Esophagus muscularis mucosa (tissue), 4 donors: ENCODE measurements around the gene MRGPRX4. TPM values are rescaled to one million over a fixed set of nuclear protein-coding genes. Genes with fewer than 3 reads are reported as not detected.

Experiments used
- DNase-seq: peaks from one replicate; pipeline ENCODE4 v3.0.0-alpha.2; 2017; ENCODE audit errors: extremely low spot score
- H3K27ac ChIP-seq, 4 donors: fragments of 200-600 bp; sonication (generic); replicated peaks in 1 of 4; 1 replicate in 3 of 4; 2 replicates in 1 of 4; pipeline ENCODE4 v1.5.1; 2016 to 2019; ENCODE audit warnings: mild to moderate bottlenecking in 1 of 4
- H3K27me3 ChIP-seq, 4 donors: fragments of 200-600 bp; sonication (generic); one replicate each; pipeline versions ENCODE4 v1.5.1 to v1.6.0; 2016 to 2019
- H3K36me3 ChIP-seq, 4 donors: fragments of 200-600 bp; sonication (generic); one replicate each; pipeline ENCODE4 v1.5.1; 2016 to 2019
- H3K4me1 ChIP-seq, 4 donors: fragments of 200-600 bp; sonication (generic); one replicate each; pipeline ENCODE4 v1.5.1; 2016 to 2019
- H3K4me3 ChIP-seq, 4 donors: fragments of 200-600 bp; sonication (generic); 1 replicate in 2 of 4; 2 replicates in 2 of 4; pipeline ENCODE4 v1.5.1; 2016 to 2019; ENCODE audit warnings: mild to moderate bottlenecking in 4 of 4, moderate library complexity in 1 of 4
- H3K9me3 ChIP-seq, 4 donors: fragments of 200-600 bp; sonication (generic); 1 replicate in 3 of 4; 2 replicates in 1 of 4; pipeline ENCODE4 v1.5.1; 2016 to 2019
- EP300 ChIP-seq: sonication (generic); formaldehyde crosslinking; IDR thresholded peaks from one replicate; pipeline ENCODE4 v1.6.1; 2017; ENCODE audit warnings: antibody characterized with exemption
- POLR2A ChIP-seq: fragments of 450-650 bp; IDR thresholded peaks from one replicate; pipeline ENCODE4 v1.6.1; 2017; ENCODE audit warnings: antibody characterized with exemption, moderate library complexity, mild to moderate bottlenecking, low read depth
- POLR2AphosphoS5 ChIP-seq, 2 donors: sonication (generic); formaldehyde crosslinking; IDR thresholded peaks; one replicate each; pipeline ENCODE4 v1.6.1; 2017; ENCODE audit warnings: antibody characterized with exemption in 2 of 2
- WGBS: methylation state at CpG from one replicate; pipeline ENCODE4 v1.1.5; 2018; 5-methylcytosine and 5-hydroxymethylcytosine counted together
- intact Hi-C: fragments of 100-400 bp; cut with DNase I; formaldehyde crosslinking; loops from one replicate; pipeline ENCODE4 v1.15.1; 2023
- total RNA-seq, 4 donors: library from RNA; depleted of rRNA; stranded (reverse); fragments of >200 nt; gene quantifications; one replicate each; pipeline versions ENCODE4 v1.1.0 to v1.2.1, GENCODE V29; 2016
- TF ChIP-seq, protein P1 (sequence below), 3 experiments: fragments of 200-600 bp in 2 of 3; fragments of 450-650 bp in 1 of 3; sonication (generic) in 2 of 3; IDR thresholded peaks; one replicate each; pipeline ENCODE4 v1.5.1; 2017 to 2019; ENCODE audit warnings: antibody characterized with exemption in 3 of 3, mild to moderate bottlenecking in 2 of 3, moderate library complexity in 1 of 3

MRGPRX4 gene
- total RNA-seq, 4 donors from 2014 or later: not detected

DNA sequence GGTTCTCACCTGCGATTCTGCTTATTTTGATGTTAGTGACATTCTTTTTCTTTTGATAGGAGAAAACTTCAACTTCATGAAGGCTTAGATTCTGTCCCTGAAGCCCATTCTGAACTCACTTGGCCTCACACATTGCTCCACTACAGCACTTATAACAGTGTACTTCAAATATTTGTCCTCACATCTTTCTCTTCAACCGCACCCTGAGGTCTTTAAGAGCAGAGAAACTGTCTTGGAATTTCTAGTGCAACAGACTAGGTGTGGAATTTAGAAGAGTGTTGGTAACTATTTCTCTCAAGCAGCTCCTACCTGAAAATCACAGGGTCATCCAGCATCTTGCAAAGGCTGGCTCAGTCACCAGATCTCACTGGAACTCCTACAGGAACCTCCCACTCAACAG lies 32.5 kb upstream of the MRGPRX4 start:
- H3K9me3 ChIP-seq: no peaks in the 10 kb centered on the region
- WGBS: 98% methylated on average over 2 of the region's 2 CpGs

DNA sequence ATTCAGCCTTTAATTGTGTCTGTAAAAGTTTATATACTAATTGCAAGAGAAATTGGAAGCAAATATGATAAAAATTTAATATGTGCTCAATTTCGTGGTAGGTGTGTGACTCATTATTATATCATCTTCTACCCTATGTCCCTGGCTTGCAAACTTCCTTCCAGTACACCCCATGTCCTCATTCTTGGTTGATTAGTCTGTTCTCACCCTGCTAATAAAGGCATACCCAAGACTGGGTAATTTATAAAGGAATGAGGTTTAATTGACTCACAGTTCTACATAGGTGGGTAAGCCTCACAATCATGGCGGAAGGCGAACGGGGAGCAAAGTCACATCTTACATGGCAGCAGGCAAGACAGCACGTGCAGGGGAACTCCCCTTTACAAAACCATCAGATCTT lies 28.4 kb upstream of the MRGPRX4 start:
- 66% methylated on average over 5 of the region's 5 CpGs for WGBS
- Histone ChIP-seq H3K4me1 (no peaks in the 10 kb centered on the region), H3K9me3 (no peaks in the 10 kb centered on the region), H3K27ac (no peak overlapping the region), H3K36me3 (no peaks in the 10 kb centered on the region), H3K27me3 (peaks cover 0 to 8% (median 0%) of the 10 kb centered on the region in 4 donors), H3K4me3 (no peak overlapping the region)
- intact Hi-C loops: no loop called here
- no peak for DNase-seq
- TF ChIP-seq POLR2AphosphoS5 (IDR thresholded peaks at IDR 0.05) (no peak), POLR2A (no peak), EP300 (no peak)
- TF ChIP-seq, protein P1, sequence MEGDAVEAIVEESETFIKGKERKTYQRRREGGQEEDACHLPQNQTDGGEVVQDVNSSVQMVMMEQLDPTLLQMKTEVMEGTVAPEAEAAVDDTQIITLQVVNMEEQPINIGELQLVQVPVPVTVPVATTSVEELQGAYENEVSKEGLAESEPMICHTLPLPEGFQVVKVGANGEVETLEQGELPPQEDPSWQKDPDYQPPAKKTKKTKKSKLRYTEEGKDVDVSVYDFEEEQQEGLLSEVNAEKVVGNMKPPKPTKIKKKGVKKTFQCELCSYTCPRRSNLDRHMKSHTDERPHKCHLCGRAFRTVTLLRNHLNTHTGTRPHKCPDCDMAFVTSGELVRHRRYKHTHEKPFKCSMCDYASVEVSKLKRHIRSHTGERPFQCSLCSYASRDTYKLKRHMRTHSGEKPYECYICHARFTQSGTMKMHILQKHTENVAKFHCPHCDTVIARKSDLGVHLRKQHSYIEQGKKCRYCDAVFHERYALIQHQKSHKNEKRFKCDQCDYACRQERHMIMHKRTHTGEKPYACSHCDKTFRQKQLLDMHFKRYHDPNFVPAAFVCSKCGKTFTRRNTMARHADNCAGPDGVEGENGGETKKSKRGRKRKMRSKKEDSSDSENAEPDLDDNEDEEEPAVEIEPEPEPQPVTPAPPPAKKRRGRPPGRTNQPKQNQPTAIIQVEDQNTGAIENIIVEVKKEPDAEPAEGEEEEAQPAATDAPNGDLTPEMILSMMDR (IDR thresholded peaks at IDR 0.05): no peak

More for the DNA sequence above, 32.5 kb upstream of the MRGPRX4 start:
- H3K4me3 ChIP-seq: no peak overlapping the region
- intact Hi-C loops: no loop called here
- no peak overlapping the region for H3K27ac ChIP-seq
- no peaks in the 10 kb centered on the region for H3K36me3 ChIP-seq
- DNase-seq: no peak
- no peak for TF ChIP-seq POLR2AphosphoS5 (IDR thresholded peaks at IDR 0.05)
- TF ChIP-seq, protein P1 (IDR thresholded peaks at IDR 0.05): no peak
- no peak for TF ChIP-seq POLR2A
- TF ChIP-seq EP300: no peak
- no peaks in the 10 kb centered on the region for H3K4me1 ChIP-seq
- no peaks in the 10 kb centered on the region for H3K27me3 ChIP-seq

DNA sequence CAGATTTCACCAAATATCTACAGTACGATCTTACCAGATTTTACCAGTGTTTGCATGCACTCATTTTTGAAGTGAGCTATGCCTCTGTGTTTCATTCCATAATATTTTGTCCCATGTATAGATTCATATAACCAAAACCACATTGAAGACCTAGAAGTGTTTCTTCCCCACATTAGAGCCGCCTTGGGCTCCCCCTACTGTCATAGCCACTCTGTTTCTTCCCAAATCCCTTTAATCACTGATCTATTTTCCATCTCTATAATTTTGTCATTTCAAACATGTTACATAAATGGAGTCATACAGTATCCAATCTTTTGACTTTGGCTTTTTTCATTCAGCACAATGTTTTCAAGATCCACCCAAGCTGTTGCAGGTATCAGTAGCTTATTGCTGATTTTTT lies 27.6 kb upstream of the MRGPRX4 start:
- intact Hi-C loops: no loop called here
- H3K9me3 ChIP-seq: no peaks in the 10 kb centered on the region
- no peaks in the 10 kb centered on the region for H3K36me3 ChIP-seq
- TF ChIP-seq POLR2A: no peak
- no peak for TF ChIP-seq POLR2AphosphoS5 (IDR thresholded peaks at IDR 0.05)
- TF ChIP-seq, protein P1 (IDR thresholded peaks at IDR 0.05): no peak
- no peak for TF ChIP-seq EP300
- DNase-seq: no peak
- 52% methylated on average over 2 of the region's 2 CpGs for WGBS
- H3K4me3 ChIP-seq: no peak overlapping the region
- no peak overlapping the region for H3K27ac ChIP-seq
- H3K4me1 ChIP-seq: no peaks in the 10 kb centered on the region
- peaks cover 0 to 8% (median 0%) of the 10 kb centered on the region in 4 donors for H3K27me3 ChIP-seq

DNA sequence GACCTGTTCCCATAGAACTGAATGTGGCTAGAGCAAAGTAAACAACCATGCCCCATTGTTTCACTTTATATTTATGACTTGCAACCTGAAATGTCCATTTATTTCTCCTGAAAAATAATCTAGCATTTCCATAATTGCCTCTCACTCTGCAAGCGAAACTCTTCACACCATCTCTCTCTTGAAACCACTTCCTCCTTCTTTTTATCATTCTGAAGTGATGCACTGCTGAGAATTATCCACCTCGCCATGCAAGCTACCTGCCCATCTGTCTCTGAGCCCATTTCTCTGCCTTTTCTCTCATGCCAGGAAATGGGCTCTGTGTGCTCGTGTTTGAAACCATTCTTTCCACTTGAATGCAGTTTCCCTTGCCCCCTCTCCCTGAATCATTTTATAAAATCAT lies 26.8 kb upstream of the MRGPRX4 start:
- DNase-seq: no peak
- TF ChIP-seq, protein P1 (IDR thresholded peaks at IDR 0.05): no peak
- Histone ChIP-seq H3K27ac (no peak overlapping the region), H3K4me1 (no peaks in the 10 kb centered on the region), H3K9me3 (no peaks in the 10 kb centered on the region), H3K36me3 (no peaks in the 10 kb centered on the region), H3K4me3 (no peak overlapping the region), H3K27me3 (peaks cover 0 to 8% (median 0%) of the 10 kb centered on the region in 4 donors)
- 55% methylated on average over 3 of the region's 3 CpGs for WGBS
- intact Hi-C loops: no loop called here

DNA sequence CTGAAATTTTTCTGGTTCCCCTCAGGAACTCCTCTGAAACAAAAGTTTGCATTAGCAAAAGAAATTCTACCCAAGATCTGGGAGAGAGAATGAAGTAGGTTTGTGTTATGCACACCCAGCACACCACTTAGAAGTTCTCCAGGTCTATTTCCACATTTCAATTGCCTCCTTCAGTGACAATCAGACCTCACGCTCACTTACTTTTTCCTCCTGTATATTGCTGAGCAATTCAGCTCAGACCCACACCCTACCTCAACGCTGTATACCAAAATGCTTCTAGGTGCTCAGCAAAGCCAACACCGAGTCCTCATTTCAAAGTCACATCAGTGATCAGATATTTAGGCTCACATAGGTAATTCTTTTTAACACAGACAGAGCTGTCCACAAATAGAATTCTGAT lies 21.1 kb upstream of the MRGPRX4 start:
- H3K36me3 ChIP-seq: no peaks in the 10 kb centered on the region
- 80% methylated on average over 3 of the region's 3 CpGs for WGBS
- H3K27me3 ChIP-seq: peaks cover 0 to 11% (median 0%) of the 10 kb centered on the region in 4 donors
- H3K4me1 ChIP-seq: no peaks in the 10 kb centered on the region
- H3K4me3 ChIP-seq: no peak overlapping the region
- no peak overlapping the region for H3K27ac ChIP-seq
- H3K9me3 ChIP-seq: no peaks in the 10 kb centered on the region
- no peak for TF ChIP-seq EP300
- intact Hi-C loops: no loop called here
- DNase-seq: no peak
